IPS-18a (cell line): ENCODE results near the gene UPP2.

Source experiments
- H3K27ac ChIP-seq: one replicate; pipeline ENCODE4 v1.5.1; 2013; ENCODE audit warnings: low read length
- H3K27me3 ChIP-seq: one replicate; pipeline ENCODE4 v1.6.1; 2013; ENCODE audit warnings: mild to moderate bottlenecking, low read length; ENCODE audit not compliant: control insufficient read depth, insufficient read depth
- H3K36me3 ChIP-seq: one replicate; pipeline ENCODE4 v1.6.1; 2013; ENCODE audit warnings: low read depth, low read length; ENCODE audit not compliant: control insufficient read depth
- H3K4me1 ChIP-seq: one replicate; pipeline ENCODE4 v1.6.1; 2013; ENCODE audit warnings: low read depth, low read length; ENCODE audit not compliant: control insufficient read depth
- H3K4me3 ChIP-seq: one replicate; pipeline ENCODE4 v1.5.1; 2013; ENCODE audit warnings: low read length
- H3K9ac ChIP-seq: one replicate; pipeline ENCODE4 v1.6.1; 2013; ENCODE audit warnings: mild to moderate bottlenecking, low read length, moderate library complexity
- H3K9me3 ChIP-seq: one replicate; pipeline ENCODE4 v1.6.1; 2013; ENCODE audit warnings: low read depth, low read length; ENCODE audit not compliant: control insufficient read depth

Gene UPP2

DNA sequence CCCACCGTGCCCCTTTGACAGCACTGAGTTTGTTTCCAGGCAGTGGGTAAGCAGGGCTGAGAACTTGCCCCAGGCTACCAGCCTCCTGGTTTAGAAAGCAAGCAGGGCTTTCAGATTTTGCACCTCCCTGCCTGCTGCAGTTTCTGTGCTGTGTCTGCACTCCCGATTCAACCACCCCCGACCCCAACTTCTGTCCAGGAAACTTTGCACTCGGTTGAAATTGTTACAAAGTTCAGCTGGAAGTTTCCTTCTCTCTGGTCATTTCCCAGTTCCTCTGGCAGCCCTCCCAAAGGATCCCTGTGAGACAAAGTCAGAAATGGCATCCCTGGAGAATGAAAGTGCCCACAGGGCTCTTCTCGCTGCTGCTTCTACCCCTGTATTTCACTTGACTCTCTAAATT, 12.4 kb upstream of the UPP2 start:
- Histone ChIP-seq H3K4me1 (no peaks in the 10 kb centered on the region), H3K36me3 (no peaks in the 10 kb centered on the region), H3K4me3 (no peak overlapping the region), H3K9ac (no peak overlapping the region), H3K9me3 (no peaks in the 10 kb centered on the region), H3K27me3 (no peaks in the 10 kb centered on the region), H3K27ac (no peak overlapping the region)

DNA sequence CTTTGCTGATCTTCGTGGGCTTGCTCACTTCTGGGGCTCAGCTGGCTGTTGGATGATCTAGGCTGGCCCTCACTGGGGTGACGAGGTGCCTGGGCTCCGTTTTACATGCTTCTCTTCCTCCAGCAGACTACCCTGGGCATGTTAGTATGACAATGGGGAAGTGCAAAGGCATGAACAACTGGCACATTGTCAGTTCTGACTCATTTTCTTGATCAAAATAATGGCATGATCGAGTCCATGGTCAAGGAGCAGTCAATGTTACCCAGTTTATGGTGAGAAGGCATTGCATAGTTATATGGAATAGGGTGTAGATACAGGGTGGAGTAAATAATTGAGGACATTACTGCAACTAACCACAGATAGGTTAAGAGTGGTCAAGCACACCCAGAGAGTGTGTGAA, 10.0 kb upstream of the UPP2 start:
- Histone ChIP-seq H3K27me3 (no peaks in the 10 kb centered on the region), H3K9ac (no peak overlapping the region)

DNA sequence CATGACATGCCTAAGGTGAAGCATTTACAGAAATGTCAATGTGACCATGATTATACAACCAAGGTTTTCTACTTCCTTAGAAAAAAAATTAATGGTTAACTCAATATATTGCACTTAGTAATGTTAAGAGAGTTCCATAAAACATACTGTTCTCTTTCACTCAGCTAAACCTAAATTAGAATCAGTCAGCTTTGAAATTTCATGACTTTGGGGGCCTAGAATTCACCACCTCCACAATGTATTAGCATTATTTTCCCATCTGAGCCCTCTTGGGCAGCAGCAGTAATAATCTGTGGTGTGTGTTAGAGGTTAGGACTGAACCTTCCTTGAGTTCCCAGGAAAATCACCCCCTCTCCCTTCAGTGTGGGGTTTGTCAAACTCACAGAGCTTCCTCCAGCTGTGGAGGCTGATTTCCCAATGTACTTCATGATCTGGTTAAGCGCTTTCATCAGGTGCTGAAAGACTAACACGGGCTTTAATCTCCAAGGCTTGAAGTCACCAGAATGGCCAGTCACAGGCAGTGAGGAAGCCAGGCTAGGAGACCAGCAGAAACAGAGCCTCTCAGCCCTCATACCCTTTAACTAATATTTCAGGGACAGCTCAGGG, 7.1 kb upstream of the UPP2 start:
- no peak overlapping the region for H3K27ac ChIP-seq
- H3K9ac ChIP-seq: no peak overlapping the region
- no peaks in the 10 kb centered on the region for H3K9me3 ChIP-seq
- no peaks in the 10 kb centered on the region for H3K27me3 ChIP-seq
- no peak overlapping the region for H3K4me3 ChIP-seq
- H3K4me1 ChIP-seq: no peaks in the 10 kb centered on the region
- no peaks in the 10 kb centered on the region for H3K36me3 ChIP-seq

More for the DNA sequence above, 10.0 kb upstream of the UPP2 start:
- H3K36me3 ChIP-seq: no peaks in the 10 kb centered on the region
- H3K4me3 ChIP-seq: no peak overlapping the region
- H3K27ac ChIP-seq: no peak overlapping the region
- H3K4me1 ChIP-seq: no peaks in the 10 kb centered on the region
- H3K9me3 ChIP-seq: no peaks in the 10 kb centered on the region

GRCh38 chr2:158095269-158095668, 6.4 kb upstream of the UPP2 start:
- Histone ChIP-seq H3K27ac (no peak overlapping the region), H3K36me3 (no peaks in the 10 kb centered on the region), H3K9ac (no peak overlapping the region), H3K27me3 (no peaks in the 10 kb centered on the region), H3K9me3 (no peaks in the 10 kb centered on the region), H3K4me1 (no peaks in the 10 kb centered on the region), H3K4me3 (no peak overlapping the region)

- H3K27me3 ChIP-seq: no peaks in the 10 kb centered on the region
- no peak overlapping the region for H3K27ac ChIP-seq
- H3K36me3 ChIP-seq: no peaks in the 10 kb centered on the region
- H3K9ac ChIP-seq: no peak overlapping the region
- H3K4me1 ChIP-seq: no peaks in the 10 kb centered on the region
- no peaks in the 10 kb centered on the region for H3K9me3 ChIP-seq
- H3K4me3 ChIP-seq: no peak overlapping the region
Observed at GRCh38 chr2:158095912-158096311, 5.8 kb upstream of the UPP2 start.

DNA sequence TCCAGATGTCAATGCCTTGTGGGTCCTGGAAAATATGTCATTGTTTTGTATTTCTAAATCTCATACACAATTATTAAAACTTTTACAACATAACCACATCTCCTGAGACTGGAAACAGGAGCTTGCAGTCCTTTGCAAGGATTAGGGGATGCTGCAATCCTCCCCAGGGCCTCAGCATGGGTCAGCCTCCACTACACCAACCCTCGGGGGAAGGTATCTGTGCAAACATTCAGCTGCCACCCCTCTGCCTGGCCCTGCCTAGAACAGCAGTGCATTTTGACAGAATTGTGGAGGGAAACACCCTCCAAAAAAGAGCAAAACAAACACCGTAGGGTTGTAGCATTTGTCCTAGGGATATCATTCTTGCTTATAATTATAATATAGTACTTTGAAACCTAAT, 4.2 kb upstream of the UPP2 start:
- Histone ChIP-seq H3K9ac (no peak overlapping the region), H3K9me3 (no peaks in the 10 kb centered on the region)

GRCh38 chr2:158098178-158098577, 3.5 kb upstream of the UPP2 start:
- H3K4me3 ChIP-seq: no peak overlapping the region
- H3K27ac ChIP-seq: no peak overlapping the region
- no peaks in the 10 kb centered on the region for H3K27me3 ChIP-seq
- no peak overlapping the region for H3K9ac ChIP-seq
- peaks cover under 1% of the 10 kb centered on the region for H3K4me1 ChIP-seq
- H3K9me3 ChIP-seq: no peaks in the 10 kb centered on the region
- H3K36me3 ChIP-seq: no peaks in the 10 kb centered on the region

More for the DNA sequence above, 4.2 kb upstream of the UPP2 start:
- Histone ChIP-seq H3K4me1 (no peaks in the 10 kb centered on the region), H3K27me3 (no peaks in the 10 kb centered on the region), H3K27ac (no peak overlapping the region), H3K4me3 (no peak overlapping the region), H3K36me3 (no peaks in the 10 kb centered on the region)

DNA sequence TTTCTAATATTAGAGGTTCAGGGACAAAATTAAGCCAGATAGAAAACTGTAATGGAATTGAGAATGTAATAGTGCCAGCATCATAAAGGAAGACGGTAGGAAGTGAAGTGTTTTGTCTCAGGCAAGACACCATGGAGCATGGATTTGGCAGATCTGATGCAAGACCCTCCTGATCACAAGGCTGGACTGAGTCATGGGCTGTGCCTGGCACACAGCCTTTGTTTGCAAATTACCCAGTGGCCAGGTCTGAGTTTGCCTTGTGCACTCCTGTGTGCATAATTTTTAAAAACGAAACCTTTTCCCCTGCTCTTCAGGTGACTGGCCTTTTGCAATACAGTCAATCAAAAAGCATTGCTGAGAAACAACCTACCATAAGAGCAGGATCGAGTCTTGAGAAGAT, 2.0 kb upstream of the UPP2 start:
- H3K4me3 ChIP-seq: no peak overlapping the region
- no peaks in the 10 kb centered on the region for H3K36me3 ChIP-seq
- H3K9ac ChIP-seq: no peak overlapping the region
- no peaks in the 10 kb centered on the region for H3K27me3 ChIP-seq
- H3K4me1 ChIP-seq: peaks cover 5% of the 10 kb centered on the region
- no peaks in the 10 kb centered on the region for H3K9me3 ChIP-seq
- no peak overlapping the region for H3K27ac ChIP-seq

GRCh38 chr2:158100411-158100810, 1.3 kb upstream of the UPP2 start:
- Histone ChIP-seq H3K27me3 (no peaks in the 10 kb centered on the region), H3K9ac (no peak overlapping the region), H3K4me1 (peaks cover 5% of the 10 kb centered on the region), H3K36me3 (no peaks in the 10 kb centered on the region), H3K9me3 (no peaks in the 10 kb centered on the region), H3K4me3 (no peak overlapping the region), H3K27ac (no peak overlapping the region)

- no peaks in the 10 kb centered on the region for H3K27me3 ChIP-seq
- no peak overlapping the region for H3K27ac ChIP-seq
- no peak overlapping the region for H3K4me3 ChIP-seq
- no peak overlapping the region for H3K9ac ChIP-seq
- H3K4me1 ChIP-seq: peaks cover 5% of the 10 kb centered on the region
- no peaks in the 10 kb centered on the region for H3K36me3 ChIP-seq
- no peaks in the 10 kb centered on the region for H3K9me3 ChIP-seq
Observed at GRCh38 chr2:158102446-158102845, 770 bp downstream of the UPP2 start.

GRCh38 chr2:158103411-158104012, 1.8 kb downstream of the UPP2 start:
- H3K9me3 ChIP-seq: no peaks in the 10 kb centered on the region
- H3K9ac ChIP-seq: no peak overlapping the region
- peaks cover 5% of the 10 kb centered on the region for H3K4me1 ChIP-seq
- H3K27me3 ChIP-seq: no peaks in the 10 kb centered on the region
- H3K4me3 ChIP-seq: no peak overlapping the region
- no peaks in the 10 kb centered on the region for H3K36me3 ChIP-seq
- no peak overlapping the region for H3K27ac ChIP-seq

DNA sequence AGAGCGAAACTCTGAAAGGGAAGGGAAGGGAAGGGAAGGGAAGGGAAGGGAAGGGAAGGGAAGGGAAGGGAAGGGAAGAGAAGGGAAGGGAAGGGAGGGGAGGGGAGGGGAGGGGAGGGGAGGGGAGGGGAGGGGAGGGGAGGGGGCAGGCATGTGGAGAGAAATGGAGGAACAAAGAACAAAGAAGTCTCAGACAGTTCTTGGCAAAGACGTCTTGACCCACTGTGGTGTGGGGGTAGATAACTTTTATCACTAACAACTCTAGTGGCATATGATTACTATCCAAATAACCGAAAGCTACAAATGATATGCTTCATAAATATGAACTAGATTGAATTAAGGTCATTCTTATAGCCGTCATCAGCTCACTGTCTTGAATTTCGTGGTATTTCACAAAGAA, 3.2 kb downstream of the UPP2 start:
- Histone ChIP-seq H3K9me3 (no peaks in the 10 kb centered on the region), H3K27ac (no peak overlapping the region), H3K9ac (no peak overlapping the region), H3K4me1 (peaks cover 5% of the 10 kb centered on the region), H3K4me3 (no peak overlapping the region), H3K36me3 (no peaks in the 10 kb centered on the region), H3K27me3 (no peaks in the 10 kb centered on the region)
